ENCODE data around the gene POMP. TPM values are rescaled to one million over a fixed set of nuclear protein-coding genes. Genes with fewer than 3 reads are reported as not detected.

POMP gene
- total RNA-seq, 1 donor from 2014 or later = 73.6 TPM

DNA sequence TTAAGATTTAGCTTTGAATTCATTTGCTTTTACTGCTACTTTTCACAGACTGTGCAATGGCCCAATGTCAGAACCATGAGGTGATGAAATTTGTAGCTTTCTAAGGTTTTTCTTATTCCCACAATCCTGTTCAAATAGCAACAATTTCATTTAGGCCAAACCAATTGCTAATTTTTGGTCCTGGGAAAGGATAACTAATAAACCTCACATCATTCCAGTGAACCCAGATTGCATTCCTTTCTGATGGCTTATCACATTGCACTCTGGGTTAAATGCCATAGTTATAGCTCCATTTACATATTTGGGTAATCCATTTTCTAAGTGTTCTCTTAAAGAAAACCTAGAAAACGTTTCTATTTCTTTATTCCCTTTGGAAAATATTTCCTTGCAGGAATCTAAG lies 22.9 kb upstream of the POMP start:
- Mint-ChIP-seq H3K4me1 (ENCODE audit: low read depth, unreplicated experiment) (peaks cover 1% of the 10 kb centered on the region), H3K9me3 (ENCODE audit: unreplicated experiment) (peaks cover 4% of the 10 kb centered on the region), H3K27me3 (ENCODE audit: unreplicated experiment) (peaks cover 2% of the 10 kb centered on the region), H3K36me3 (ENCODE audit: unreplicated experiment) (no peaks in the 10 kb centered on the region), H3K27ac (ENCODE audit: unreplicated experiment) (no peak overlapping the region), H3K4me3 (ENCODE audit: unreplicated experiment) (no peak overlapping the region)
- no peak for DNase-seq
- TF ChIP-seq CTCF (IDR thresholded peaks at IDR 0.05; ENCODE audit: partially characterized antibody, unreplicated experiment) = no peak

- Mint-ChIP-seq H3K4me1 (ENCODE audit: low read depth, unreplicated experiment) (peaks cover 1% of the 10 kb centered on the region), H3K27me3 (ENCODE audit: unreplicated experiment) (peaks cover 2% of the 10 kb centered on the region), H3K36me3 (ENCODE audit: unreplicated experiment) (no peaks in the 10 kb centered on the region), H3K9me3 (ENCODE audit: unreplicated experiment) (peaks cover 4% of the 10 kb centered on the region), H3K27ac (ENCODE audit: unreplicated experiment) (no peak overlapping the region), H3K4me3 (ENCODE audit: unreplicated experiment) (no peak overlapping the region)
- DNase-seq = peak; percentile 53
- peak; percentile 79 for TF ChIP-seq CTCF (IDR thresholded peaks at IDR 0.05; ENCODE audit: partially characterized antibody, unreplicated experiment)
Observed at GRCh38 chr13:28636677-28637317, 22.1 kb upstream of the POMP start.

DNA sequence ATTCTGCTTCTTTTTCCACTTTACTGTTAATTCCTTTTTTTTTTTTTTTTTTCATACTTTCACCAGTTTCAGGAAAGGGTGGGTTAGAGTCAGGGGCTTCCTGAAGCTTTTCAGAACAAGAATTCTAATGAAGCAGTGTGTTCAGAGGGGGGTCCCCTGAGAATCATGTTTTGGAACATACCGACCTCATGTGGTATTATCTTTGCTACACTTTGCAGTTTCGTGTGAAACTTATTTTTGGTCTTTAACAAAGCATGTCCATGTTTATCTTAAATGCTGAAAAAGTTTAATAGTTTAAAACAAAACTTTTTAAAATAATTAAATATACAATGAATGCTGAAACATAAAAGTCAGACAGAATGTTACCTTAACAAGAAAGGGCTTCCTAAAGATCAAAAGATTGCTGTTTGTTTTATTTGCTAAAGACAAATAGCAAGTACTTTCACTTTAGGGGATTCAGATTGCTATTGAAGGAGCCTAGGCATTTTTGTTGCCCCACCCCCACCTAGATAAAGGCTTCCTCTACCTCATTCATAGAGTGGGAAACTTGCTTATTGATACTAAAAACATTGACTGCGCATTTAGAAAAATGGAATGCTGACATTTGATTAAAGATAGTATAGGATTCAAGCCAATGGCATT lies 21.1 kb upstream of the POMP start:
- DNase-seq = no peak
- Mint-ChIP-seq H3K4me1 (ENCODE audit: low read depth, unreplicated experiment) (peaks cover 1% of the 10 kb centered on the region), H3K27ac (ENCODE audit: unreplicated experiment) (no peak overlapping the region), H3K9me3 (ENCODE audit: unreplicated experiment) (peaks cover 4% of the 10 kb centered on the region), H3K36me3 (ENCODE audit: unreplicated experiment) (no peaks in the 10 kb centered on the region), H3K27me3 (ENCODE audit: unreplicated experiment) (peaks cover 2% of the 10 kb centered on the region), H3K4me3 (ENCODE audit: unreplicated experiment) (no peak overlapping the region)
- no peak for TF ChIP-seq CTCF (IDR thresholded peaks at IDR 0.05; ENCODE audit: partially characterized antibody, unreplicated experiment)

GRCh38 chr13:28638756-28639155 lies 20.2 kb upstream of the POMP start:
- Mint-ChIP-seq H3K4me3 (ENCODE audit: unreplicated experiment) (no peak overlapping the region), H3K9me3 (ENCODE audit: unreplicated experiment) (peaks cover 1% of the 10 kb centered on the region), H3K27me3 (ENCODE audit: unreplicated experiment) (peaks cover 2% of the 10 kb centered on the region), H3K36me3 (ENCODE audit: unreplicated experiment) (no peaks in the 10 kb centered on the region), H3K27ac (ENCODE audit: unreplicated experiment) (no peak overlapping the region), H3K4me1 (ENCODE audit: low read depth, unreplicated experiment) (peaks cover 1% of the 10 kb centered on the region)
- DNase-seq = no peak
- TF ChIP-seq CTCF (IDR thresholded peaks at IDR 0.05; ENCODE audit: partially characterized antibody, unreplicated experiment) = no peak

GRCh38 chr13:28640861-28641599 lies 17.9 kb upstream of the POMP start:
- Mint-ChIP-seq H3K9me3 (ENCODE audit: unreplicated experiment) (peaks cover 1% of the 10 kb centered on the region), H3K27ac (ENCODE audit: unreplicated experiment) (no peak overlapping the region), H3K27me3 (ENCODE audit: unreplicated experiment) (no peaks in the 10 kb centered on the region), H3K4me1 (ENCODE audit: low read depth, unreplicated experiment) (peaks cover 1% of the 10 kb centered on the region), H3K36me3 (ENCODE audit: unreplicated experiment) (no peaks in the 10 kb centered on the region), H3K4me3 (ENCODE audit: unreplicated experiment) (no peak overlapping the region)
- no peak for TF ChIP-seq CTCF (IDR thresholded peaks at IDR 0.05; ENCODE audit: partially characterized antibody, unreplicated experiment)
- DNase-seq = no peak

Data from glutamatergic neuron (in vitro differentiated cells).